Measurements from ENCODE around the gene SEMA3C. TPM values are rescaled to one million over a fixed set of nuclear protein-coding genes. Genes with fewer than 3 reads are reported as not detected.

Gene SEMA3C
- 72.4 and 161 TPM in 2 replicates for total RNA-seq

GRCh38 chr7:80918909-80919721, at the start of gene SEMA3C:
SEMA3C (minus strand) TSS chr7:80919051; CDS start chr7:80916781, 2,270 bp downstream.

All from mesangial cell (primary cell).